HG03103 (cell line): Measurements from ENCODE around the gene BZW1.

Experiments
- ATAC-seq: cut with Tn5 transposase; IDR thresholded peaks from one replicate; pipeline ENCODE4 v1.9.1; 2021; ENCODE audit warnings: low read depth; ENCODE audit not compliant: unreplicated experiment

The BZW1 gene

GRCh38 chr2:200869014-200869413, 57.3 kb downstream of the BZW1 start:
- no peak for ATAC-seq

- no peak for ATAC-seq
These were observed 59.4 kb downstream of the BZW1 start for GRCh38 chr2:200871151-200871550.

DNA sequence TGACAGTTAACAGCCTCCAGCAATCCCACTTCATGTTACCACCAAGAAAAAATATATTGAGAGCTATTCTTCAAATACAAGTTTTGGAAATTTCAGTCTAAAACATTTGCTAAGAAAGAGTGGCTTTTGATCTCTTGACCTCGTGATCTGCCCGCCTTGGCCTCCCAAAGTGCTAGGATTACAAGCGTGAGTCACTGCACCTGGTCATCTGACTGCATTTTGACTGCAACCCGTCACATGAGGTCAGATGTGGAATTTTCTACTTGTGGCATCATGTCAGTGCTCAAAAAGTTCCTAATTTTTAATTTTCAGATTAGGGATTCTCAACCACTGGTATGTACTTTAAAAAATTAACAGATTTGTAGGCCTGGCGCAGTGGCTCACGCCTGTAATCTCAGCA, 61.9 kb downstream of the BZW1 start:
- no peak for ATAC-seq
